GM21360 (cell line): ENCODE results near the gene PLCB3.

Source experiments
- ATAC-seq: cut with Tn5 transposase; IDR thresholded peaks from one replicate; pipeline ENCODE4 v1.9.1; 2021; ENCODE audit warnings: mild to moderate bottlenecking, moderate library complexity; ENCODE audit not compliant: unreplicated experiment

PLCB3 gene

GRCh38 chr11:64317961-64318765 lies 66.8 kb downstream of the PLCB3 start, which contains the start of gene PRDX5:
PRDX5 (plus strand) TSS chr11:64318121; CDS start chr11:64318216, 95 bp downstream.
- peak; percentile 58 for ATAC-seq
